ENCODE data around the gene WHRN.

- TF ChIP-seq EP300 (IDR thresholded peaks at IDR 0.05) (no peak), CTCF (IDR thresholded peaks at IDR 0.05) (no peak)
Observed at GRCh38 chr9:114524247-114524681, 19.0 kb upstream of the WHRN start.
